ENCODE measurements around the gene TNFAIP2.
"Not testable (repeated sequence)": the region's sequence is repeated elsewhere in the genome, so short reads cannot be mapped to it uniquely, and the experiment has no call there.

TNFAIP2 gene

DNA sequence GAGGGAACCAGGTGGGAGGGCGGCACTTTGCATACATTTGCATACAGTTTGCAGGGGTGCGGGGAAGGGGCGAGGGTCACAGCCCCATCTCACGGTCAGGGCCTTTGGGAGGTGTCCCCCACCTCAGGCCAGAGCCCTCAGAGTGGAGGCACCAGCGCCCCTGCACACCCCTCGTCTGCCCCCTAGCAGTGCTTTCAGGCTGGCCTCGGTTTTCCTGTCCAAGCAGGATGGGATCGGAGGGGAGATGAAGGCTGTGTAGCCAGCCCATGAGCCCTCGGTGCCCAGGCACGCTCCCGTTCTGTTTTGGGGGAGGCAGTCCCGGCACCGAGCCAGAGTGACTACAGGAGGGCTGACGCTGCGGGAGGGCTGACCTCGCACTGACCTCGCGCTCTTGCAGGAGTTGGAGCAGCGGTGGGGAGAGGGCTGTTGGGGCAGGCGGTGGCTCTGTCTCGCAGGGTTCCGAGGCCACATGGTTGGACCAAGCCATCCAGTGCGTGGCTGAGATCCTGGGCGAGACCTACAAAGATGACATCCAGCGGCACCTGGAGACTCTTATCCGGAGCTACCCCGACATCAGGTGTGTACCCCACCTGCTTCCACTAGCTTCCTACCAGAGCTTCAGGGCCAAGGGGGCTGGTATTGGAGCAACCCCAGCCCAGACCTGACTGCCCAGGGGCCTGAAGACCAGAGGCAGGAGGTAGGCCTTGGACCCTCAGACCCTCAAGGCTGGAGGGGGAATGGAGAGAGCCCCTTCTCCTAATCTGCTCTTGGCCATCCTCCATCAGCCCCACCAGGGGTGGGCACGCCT is 15.1 kb upstream of the TNFAIP2 start:
- DNase-seq, result no peak

DNA sequence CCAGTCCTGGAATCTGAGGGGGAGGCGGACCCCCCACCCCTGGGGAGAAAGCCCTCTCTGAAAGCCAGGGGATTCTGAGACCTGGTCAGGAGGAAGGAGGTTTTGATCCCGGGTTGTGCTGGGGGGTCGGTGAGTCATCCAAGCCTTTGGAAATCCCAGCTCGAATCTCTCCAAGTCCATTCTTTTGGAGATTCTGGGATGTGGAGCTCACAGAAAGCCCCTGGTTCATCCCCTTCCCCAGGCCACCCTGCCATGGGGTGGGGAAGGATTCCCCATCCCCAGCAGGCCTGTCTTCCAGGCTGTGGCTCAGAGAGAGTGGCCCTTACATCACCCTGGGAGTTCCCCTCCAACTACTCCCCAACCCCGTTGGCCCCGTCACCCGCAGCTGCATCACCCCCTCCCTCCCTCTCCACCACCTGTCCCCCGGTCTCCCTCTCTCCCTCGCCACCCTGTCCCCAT is 14.5 kb upstream of the TNFAIP2 start:
- no peak for DNase-seq

DNA sequence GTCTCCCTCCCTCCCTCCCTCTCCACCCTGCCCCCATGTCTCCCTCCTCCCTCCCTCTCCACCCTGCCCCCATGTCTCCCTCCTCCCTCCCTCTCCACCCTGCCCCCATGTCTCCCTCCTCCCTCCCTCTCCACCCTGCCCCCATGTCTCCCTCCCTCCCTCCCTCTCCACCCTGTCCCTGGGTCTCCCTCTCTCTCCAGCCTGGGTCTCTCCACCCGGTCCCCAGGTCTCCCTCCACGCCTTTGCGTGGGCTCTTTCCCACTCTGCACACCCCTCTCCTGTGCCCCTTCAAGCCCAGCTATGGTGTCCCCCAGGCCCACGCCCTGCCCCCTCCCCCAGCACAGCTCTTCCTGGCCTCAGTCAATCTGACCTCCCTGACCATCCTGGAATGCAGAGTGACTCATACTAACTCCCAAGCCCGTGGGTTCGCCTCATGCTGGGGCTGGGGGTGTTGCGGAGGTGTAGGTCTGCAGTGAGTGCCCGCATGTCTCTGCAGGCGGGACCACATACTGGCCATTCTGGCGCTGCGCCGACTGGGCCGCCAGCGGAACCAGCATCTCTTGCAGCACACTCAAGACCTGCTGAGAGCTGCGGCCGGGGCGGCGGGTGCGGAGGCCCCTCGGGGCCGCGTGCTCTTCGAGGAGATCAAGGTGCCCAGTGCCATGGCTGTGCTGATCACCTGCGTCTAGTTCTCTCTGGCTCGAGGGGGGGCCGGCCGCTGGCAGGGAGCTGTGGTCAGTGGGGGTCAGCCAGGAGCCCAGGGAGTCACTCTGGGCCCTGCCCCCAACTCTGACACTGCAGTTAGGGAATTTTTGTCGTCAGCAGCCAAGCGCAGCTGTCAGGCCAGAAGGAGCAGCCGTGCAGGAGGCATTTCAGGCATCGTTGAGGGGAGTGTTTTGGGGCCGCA is 13.5 kb upstream of the TNFAIP2 start:
- DNase-seq, result no peak

DNA sequence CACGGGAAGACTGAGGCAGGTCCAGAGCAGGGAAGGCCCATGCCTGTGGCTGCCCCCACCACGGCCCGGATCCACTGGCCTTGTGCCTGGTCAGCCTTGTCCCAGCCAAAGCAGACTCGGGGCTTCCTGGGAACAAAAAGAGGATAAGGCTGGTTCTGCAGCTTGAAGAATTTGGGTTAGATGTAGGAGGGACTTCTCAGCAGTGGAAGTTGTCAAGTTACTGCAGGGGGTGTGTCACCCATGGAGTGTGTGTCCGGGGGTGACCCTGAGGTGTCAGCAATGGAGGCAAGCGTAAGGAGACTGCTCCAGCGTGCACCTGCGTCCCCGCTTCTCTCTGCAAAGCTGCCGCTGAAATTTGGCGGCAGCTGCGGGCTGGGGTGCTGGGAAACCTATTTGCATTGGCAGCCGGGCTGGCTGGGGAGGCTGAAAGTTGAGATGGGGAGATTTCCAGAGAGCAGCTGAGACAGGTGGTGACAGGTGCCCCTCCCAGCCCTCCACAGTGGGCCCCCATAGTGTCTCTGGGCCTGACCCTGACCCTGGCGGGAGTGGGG is 12.5 kb upstream of the TNFAIP2 start:
- DNase-seq, result no peak

DNA sequence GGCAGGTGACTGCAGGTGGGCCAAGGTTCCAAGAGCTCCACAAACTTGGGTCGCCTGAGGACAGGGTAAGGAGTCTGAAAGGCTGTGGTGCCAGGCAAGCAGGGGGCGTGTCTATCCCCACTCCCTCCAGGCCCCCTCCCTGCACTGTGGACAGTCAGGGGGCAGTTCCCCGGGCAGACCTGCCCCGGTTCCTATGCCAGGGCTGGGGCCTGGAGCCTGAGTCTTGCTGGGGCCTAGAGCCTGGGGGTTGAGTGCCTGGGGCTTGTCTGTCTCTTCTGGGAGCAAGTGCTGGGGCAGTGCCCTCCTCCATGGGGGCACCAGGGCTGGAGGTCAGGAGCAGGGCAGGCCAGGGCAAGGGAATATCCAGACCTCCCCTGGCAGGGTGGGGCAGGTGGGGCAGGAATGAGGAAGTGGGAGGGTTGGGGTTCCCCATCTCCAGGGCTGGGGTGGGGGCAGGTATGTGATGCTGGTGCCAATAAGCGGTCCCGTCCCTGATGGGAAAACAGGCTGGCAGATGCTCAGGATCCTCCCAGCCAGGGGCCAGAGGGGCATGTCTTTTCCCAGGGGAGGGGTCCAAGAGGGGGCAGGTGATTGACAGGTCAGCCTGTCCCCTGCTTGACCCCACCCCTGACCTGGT is 11.9 kb upstream of the TNFAIP2 start:
- DNase-seq, result no peak

DNA sequence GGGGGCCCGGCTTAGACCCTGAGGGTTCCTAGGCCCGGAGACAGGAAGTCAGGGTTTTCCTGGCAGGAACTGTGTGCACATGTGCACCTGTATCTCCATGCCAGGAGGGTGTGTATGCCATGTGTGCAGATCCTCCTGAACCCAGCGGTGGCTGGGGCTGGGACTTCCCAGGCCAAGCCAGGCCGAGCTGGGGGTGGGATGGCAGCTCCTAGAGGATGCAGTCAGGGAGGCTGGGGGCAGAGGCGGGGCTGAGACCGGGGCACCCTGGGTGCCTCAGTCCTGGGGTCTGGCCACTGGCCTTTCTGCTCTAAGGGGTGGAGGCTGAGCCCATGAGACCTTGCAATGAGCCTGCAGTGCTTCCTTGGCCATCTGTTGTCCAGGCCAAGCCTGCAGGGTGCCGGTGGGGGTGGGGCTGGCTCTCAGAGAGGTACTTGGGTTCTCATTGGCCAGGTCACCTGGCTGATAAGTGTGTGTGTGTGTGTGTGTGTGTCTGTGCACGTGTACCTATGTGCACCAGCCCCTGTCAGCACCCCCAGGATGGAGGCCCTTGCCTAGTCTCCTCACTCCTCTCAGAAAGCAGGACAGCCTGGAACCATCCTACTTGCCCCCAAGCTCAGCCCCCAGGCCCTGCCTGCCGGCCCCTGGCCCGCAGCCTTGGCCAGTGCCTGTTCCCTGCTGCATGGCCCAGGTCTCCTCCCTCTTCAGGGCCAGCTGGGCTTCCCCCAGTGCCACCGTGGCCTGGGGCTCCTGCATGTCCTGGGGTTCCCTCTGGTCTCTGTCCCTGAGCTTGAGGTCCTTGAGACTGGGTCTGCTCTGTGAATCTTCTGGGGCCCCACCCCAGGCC is 10.6 kb upstream of the TNFAIP2 start:
- no peak for DNase-seq

DNA sequence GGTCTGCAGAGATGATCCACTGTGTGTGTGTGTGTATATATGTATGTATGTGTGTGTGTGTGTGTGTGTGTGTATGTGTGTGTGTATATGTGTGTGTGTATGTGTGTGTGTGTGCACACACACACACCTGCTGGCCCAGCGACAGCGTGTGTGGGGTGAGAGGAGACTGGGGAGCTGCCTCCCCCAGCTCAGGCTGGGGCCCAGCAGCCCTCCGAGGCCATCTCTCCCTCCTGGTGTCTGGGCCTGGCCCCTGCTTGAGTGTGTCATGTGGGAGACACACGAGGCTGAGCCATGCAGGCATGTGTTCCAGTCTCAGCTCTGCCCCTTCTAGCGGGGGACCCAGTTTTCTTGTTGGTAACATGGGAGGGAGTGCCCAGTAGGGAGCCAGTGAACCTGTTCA is 10.0 kb upstream of the TNFAIP2 start:
- DNase-seq, result no peak

DNA sequence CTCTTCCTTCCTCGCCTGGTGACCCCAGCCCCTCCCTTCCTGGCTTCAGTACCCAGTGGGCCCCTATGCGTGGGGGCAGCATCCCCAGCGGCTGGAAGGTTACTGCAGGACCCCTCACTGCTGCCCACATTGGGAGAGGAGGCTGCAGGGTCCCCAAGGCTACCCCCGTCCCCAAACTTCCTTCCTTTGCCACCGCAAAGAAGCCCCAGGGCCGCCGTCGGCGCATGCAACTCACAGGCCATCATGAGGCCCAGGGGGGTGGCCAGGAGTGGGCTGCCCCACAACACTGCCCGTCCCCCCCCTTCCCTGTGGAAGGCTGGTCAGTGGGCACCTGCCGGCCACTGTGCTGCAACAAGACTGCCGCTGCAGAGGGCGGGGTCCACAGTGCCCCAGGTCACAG is 9.5 kb upstream of the TNFAIP2 start:
- DNase-seq, result no peak

DNA sequence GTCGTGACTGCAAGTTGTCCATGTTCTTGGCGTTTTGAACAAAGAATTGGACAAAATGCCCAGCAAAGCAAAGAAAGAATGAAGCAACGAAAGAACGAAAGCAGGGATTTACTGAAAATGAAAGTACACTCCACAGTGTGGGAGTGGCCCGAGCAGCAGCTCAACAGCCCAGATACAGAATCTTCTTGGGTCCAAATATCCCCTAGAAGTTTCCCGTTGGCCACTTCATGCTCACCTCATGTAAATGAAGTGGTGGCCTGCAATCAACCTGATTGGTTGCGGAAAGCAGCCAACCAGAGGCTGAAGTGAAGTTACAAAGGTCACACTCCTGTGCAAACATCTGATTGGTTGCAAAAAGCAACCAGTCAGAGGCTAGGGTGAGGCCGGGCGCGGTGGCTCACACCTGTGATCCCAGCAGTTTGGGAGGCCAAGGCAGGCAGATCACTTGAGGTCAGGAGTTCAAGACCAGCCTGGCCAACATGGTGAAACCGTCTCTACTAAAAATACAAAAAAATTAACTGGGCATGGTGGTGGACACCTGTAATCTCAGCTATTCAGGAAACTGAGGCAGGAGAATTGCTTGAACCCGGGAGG is 8.1 kb upstream of the TNFAIP2 start:
- not testable (repeated sequence) for DNase-seq

DNA sequence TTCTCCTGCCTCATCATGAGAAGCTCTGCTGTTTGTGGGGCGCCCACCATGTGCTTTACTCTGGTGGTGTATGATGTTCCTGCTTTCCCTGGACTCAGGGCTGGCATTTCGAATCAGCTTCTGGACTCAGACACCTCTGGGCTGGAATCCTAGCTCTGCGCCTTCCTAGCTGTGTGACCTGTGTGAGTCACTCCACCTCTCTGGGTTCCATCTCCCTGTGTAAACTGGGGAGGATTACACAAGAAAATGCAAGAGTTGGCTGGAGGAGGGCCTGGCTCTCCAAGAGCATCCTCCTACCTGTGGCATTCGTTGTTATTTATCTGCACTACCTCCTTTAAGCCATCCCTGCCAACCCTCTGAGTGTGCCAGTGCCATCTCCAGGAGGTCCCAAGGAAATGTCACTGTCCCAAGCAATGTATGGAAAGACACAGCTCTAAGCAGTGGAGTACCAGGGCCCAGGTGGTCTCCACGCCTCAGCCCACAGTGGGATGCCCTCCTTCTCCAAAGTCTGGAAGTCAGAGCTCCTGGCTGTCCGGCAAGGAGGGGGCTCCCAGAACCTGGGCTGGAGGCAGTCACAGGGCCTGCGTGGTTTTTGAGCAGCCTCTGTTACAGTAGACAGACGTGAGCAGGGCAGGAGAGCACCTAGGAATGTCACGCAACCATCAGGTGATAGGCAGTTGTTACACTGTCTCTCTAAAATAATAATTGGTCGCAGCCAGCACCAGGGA is 7.3 kb upstream of the TNFAIP2 start:
- no peak for DNase-seq

DNA sequence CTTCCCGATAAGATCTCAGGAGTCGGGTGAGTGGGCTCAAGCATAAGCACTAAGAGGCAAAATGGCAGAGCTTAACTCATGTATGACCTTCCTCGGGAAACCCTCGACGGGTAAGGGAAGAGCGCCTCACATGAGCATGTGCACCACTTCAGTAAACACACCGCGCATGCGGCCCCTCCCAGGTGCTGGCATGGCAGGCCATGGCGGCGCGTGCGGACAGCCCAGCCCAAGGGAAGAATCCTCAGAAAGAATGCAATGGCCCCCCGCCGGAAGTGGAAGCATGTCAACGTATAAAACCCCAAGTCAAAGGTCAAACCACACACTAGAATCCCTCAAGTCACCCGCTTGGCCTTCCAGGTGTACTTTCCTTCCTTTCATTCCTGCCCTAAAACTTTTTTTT is 6.6 kb upstream of the TNFAIP2 start:
- no peak for DNase-seq

DNA sequence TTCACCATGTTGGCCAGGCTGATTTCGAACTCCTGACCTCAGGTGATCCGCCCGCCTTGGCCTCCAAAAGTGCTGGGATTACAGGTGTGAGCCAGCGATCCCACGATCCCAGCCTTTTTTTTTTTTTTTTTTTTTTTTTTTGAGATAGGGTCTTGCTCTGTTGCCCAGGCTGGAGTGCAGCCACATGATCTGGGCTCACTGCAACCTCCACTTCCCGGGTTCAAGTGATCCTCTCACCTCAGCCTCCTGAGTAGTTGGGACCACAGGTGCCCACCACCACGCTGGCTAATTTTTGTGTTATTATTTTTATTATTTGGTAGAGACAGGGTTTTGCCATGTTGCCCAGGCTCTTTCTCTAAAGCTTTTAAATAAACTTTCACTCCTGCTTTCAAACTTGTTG is 5.8 kb upstream of the TNFAIP2 start:
- DNase-seq, result not testable (repeated sequence)

DNA sequence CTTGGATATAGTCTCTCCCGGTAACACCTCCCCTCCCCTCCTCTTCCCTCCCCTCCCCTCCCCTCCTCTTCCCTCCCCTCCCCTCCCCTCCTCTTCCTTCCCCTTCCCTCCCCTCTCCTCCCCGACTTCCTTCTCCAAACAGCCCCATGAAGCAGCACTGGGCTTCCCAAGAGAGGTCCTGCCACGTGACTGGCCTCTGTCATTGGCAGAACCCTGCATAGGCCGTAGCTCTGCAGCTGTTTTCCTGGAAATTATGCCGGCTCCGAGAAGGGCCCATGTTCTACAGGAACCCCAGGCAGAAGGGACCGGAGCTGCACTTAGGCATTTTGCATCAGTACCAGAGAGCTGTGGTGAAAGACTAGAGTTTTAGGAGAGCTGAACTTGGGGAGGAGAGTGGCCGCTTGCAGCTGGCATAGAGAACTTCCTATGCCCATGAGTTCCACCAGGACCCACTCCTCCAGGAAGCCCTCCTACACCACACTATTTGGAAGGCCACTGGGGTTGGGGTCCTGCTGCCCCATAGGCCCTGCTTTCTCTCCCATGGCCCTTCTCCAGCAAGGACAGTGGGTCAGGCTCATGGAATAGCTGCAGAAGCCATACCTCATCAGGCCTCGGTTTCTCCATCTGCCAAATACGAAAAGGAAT is 5.1 kb upstream of the TNFAIP2 start:
- no peak for DNase-seq

DNA sequence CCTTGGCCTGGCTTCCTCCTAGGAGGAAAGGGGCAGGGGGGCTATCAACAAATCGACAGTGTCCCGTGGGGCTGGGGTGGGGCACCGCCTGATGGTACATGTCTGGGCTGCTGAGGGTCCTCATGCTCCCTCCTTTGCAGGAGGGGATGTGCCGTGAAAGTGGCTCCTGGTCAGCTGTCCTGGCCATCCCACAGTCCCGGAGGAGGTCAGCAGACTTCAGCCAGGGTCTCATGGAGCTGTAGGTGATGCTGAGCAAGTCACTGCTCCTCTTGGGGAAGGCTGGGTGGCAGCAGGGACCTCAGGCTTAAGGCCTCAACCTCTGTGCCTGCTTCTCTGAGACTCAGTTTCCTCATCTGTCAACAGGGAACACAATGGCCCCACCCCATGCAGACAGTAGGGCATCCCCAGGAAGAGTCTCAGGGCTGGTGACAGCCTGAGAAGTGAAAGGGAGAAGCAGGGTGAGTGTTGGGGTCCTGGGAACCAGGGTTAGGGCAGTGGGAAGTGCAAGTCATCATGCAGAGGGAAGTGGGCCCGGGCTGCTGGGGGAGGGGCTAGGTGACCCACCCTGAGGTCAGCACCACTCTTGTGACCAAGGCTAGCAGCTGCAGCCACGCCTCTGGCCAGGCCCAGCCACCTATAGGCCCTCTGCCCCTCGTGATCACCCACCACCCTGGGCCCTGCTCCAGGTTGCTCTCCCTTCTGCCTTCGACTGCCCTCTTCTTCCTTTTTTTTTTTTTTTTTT is 4.4 kb upstream of the TNFAIP2 start:
- DNase-seq, result no peak

DNA sequence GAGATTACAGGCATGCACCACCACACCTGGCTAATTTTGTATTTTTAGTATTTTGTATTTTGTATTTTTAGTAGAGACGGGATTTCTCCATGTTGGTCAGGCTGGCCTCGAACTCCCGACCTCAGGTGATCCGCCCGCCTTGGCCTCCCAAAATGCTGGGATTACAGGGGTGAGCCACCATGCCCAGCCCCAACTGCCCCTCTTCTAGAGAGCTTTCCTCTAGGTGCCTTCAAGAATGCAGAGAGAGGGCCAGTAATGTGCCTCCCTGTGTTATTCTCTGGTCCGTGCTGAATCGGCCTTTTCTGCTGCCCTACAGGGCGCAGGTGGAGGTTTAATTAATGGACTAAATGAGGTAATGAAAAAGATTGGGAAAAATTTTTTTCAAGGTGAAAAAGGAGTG is 3.7 kb upstream of the TNFAIP2 start:
- DNase-seq, result not testable (repeated sequence)

DNA sequence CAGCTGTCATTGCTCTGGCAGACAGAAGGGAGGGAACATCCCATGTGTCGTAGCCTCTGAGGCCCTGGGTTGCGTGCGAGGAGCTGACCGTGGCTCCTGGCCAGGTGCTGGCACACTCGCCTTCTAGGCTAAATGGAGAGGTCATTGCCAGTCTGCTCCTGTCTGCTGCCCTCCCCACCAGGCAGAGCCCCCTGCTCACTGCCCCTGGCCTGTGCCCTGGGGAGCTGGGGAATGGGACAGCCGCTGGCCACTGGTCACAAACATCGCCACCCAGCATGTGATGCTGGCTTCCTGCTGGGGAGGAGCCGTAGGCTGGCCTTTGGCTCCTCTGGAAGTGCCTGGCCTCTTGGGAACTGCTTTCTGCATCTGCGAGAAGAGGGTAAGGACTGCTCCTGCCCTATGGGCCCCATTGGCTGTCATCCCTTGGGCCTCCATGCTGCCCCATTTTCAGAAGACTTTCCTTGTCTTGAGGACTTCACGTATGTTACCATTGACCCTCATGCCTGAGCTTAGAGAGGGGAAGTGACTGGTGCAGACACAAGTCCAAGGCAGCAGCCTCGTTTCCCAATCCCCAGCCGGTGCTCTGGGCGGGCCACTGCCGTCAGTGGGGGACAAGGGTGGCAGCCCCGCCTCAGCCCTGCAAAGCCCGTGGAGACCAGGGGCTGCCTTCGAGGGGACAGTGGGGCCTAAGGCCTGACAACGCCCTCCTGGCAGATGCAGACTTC is 2.0 kb upstream of the TNFAIP2 start:
- no peak for DNase-seq

DNA sequence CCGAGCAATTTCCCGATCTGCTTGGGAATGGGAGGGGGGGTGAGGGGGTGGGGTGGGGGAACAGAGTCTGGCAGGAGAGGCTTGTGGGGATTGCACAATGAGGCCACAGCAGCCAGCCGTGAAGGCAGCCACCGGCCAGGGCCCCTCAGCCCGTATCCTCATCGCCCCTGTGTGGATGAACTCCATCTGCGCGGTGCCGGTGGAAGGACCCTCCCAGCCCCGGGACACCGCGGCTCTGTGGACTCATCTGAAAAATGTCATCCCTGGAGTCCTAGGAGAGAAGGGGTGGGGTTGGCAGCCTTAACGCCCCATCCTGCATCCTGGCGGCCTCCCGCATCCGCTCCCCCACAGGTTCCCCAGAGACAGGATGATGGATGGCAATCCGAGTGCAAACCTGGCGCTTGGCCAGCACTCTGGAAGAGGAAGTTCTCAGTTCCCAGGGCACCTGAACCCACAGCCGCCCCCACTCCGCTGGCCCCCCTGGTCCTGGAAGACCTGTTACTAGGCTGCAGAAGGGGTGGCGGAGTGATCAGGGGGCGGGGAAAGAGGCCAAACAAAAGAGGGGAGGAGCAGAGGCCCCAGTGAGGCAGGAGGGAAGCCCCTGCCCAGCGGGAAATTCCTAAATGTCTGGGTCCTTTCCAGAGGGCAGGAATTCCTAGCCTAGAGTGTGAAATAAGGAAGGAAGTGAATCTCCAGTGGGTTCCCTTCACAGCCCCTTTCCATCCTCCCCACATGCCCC is 1.2 kb upstream of the TNFAIP2 start:
- no peak for DNase-seq

DNA sequence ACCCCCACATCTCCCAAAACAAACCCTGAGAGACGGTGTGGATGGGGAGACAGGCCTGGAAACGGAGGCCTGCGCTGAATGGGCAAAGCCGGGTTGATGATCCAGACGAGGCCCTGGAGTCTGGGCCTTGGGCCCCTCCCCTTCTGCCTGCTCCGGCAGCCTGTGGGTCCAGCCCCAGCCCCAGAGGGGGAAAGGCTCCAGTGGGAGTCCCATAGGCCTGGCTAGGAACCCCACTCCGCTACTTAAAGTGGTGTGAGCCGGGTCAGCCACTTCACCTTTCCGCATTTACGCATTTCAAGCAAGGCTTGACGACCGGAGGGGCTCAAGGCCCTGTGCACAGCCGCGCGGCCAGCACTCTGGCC is 695 bp upstream of the TNFAIP2 start:
- no peak for DNase-seq
